Calu3 (cell line): Measurements from ENCODE around the gene CIDEB. TPM values are rescaled to one million over a fixed set of nuclear protein-coding genes. Genes with fewer than 3 reads are reported as not detected.

Experiments
- BruUV-seq: library from RNA; stranded (reverse); fragments of 400-500 nt; replicated peaks from 2 replicates; lab custom pipeline; 2021; lab: Mats Ljungman, UMichigan
- CTCF ChIA-PET: fragments of 300-600 bp; sonication (Branson Sonifier 250); formaldehyde crosslinking; loops from one replicate; lab custom pipeline; 2022; ENCODE audit warnings: antibody characterized with exemption; lab: Charles Lee
- DNase-seq: peaks from one replicate; pipeline ENCODE4 v3.0.0; 2022
- H3K27ac Mint-ChIP-seq: one replicate; pipeline ENCODE4 v1.8.0; 2022; ENCODE audit warnings: mixed read lengths; ENCODE audit not compliant: unreplicated experiment
- H3K27me3 Mint-ChIP-seq: one replicate; pipeline ENCODE4 v1.8.0; 2022; ENCODE audit warnings: mixed read lengths; ENCODE audit not compliant: unreplicated experiment
- H3K36me3 Mint-ChIP-seq: one replicate; pipeline ENCODE4 v1.8.0; 2022; ENCODE audit warnings: mild to moderate bottlenecking, moderate library complexity, mixed read lengths; ENCODE audit not compliant: insufficient read depth, unreplicated experiment
- H3K4me1 Mint-ChIP-seq: one replicate; pipeline ENCODE4 v1.8.0; 2022; ENCODE audit warnings: mild to moderate bottlenecking, low read depth, mixed read lengths; ENCODE audit not compliant: unreplicated experiment
- H3K4me3 Mint-ChIP-seq: one replicate; pipeline ENCODE4 v1.8.0; 2022; ENCODE audit warnings: mild to moderate bottlenecking, low read depth, moderate library complexity, mixed read lengths; ENCODE audit not compliant: unreplicated experiment
- H3K9me3 Mint-ChIP-seq: one replicate; pipeline ENCODE4 v1.8.0; 2022; ENCODE audit warnings: low read depth, mixed read lengths; ENCODE audit not compliant: unreplicated experiment
- CTCF ChIP-seq: fragments of 200-600 bp; IDR thresholded peaks from one replicate; pipeline ENCODE4 v1.8.0; 2022; ENCODE audit warnings: antibody characterized with exemption; ENCODE audit not compliant: unreplicated experiment
- intact Hi-C: fragments of 100-400 bp; cut with micrococcal nuclease; formaldehyde crosslinking; loops from one replicate; pipeline ENCODE4 v1.10.0; 2022; ENCODE audit not compliant: unreplicated experiment
- total RNA-seq: library from RNA; stranded (reverse); gene quantifications from 2 replicates; pipeline ENCODE4 v1.2.3, GENCODE V29; 2022

Gene CIDEB
- total RNA-seq, 1 experiment from 2014 or later: not detected

DNA sequence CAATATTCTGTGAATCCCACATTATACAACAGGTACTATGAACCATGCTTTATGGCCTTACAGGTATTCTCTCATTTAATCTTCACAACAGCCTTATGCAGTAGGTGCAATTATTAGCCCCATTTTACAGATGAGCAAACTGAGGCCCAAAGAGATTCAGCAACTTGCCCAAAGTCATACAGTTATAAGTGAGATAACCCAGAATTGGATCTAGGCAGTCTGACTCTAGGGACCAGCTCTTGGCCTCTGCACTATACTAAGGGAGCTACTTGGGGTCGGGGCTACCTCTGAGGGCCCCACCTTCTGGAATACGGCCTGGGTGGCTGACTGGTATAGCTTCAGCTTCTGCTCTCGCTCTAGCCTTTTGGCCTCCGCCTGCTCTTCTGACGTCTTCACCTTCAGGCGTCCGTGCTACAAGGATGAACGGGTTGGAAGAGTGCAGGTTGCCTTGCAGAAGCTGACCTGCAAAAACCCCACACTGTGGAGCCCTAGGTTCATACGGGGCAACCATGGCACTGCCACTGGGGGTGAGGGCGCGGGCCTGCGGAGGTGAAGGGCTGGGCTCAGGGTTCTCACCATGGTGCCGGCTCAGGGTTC is 37.1 kb downstream of the CIDEB start:
- no TSS peak for BruUV-seq
- no peaks in the 10 kb centered on the region for H3K27me3 Mint-ChIP-seq

GRCh38 chr14:24269910-24270536 is 37.8 kb downstream of the CIDEB start:
- Mint-ChIP-seq H3K27me3 (no peaks in the 10 kb centered on the region), H3K36me3 (peaks cover 27% of the 10 kb centered on the region), H3K27ac (no peak overlapping the region), H3K4me1 (peaks cover 32% of the 10 kb centered on the region), H3K4me3 (no peak overlapping the region), H3K9me3 (no peaks in the 10 kb centered on the region)
- BruUV-seq: no TSS peak
- CTCF ChIA-PET: interaction anchor here (1.7 kb wide), 1 partner anchor 28 kb away, joined by 9 read pairs; the partner anchor contains the start of gene TINF2
- TF ChIP-seq CTCF: no peak
- intact Hi-C loops: loop anchor here (2.0 kb wide), 1 partner anchor 27 kb away; the partner anchor contains the start of gene TINF2
- no peak for DNase-seq

More for the DNA sequence above, 37.1 kb downstream of the CIDEB start:
- Mint-ChIP-seq H3K4me3 (peak overlapping the region; percentile 67), H3K27ac (peak overlapping the region; percentile 65), H3K9me3 (no peaks in the 10 kb centered on the region), H3K4me1 (peaks cover 32% of the 10 kb centered on the region), H3K36me3 (peaks cover 32% of the 10 kb centered on the region)
- intact Hi-C loops: loop anchor here (2.0 kb wide), 1 partner anchor 28 kb away; the partner anchor contains the start of gene TINF2
- CTCF ChIA-PET: interaction anchor here (1.0 to 1.7 kb wide), 7 partner anchors 9 to 55 kb away, joined by 3 to 9 read pairs (median 5); partner anchors contain the start of genes CIDEB, DHRS1, MDP1 and NOP9
- DNase-seq: no peak
- no peak for TF ChIP-seq CTCF

GRCh38 chr14:24269368-24269767 is 38.4 kb downstream of the CIDEB start:
- BruUV-seq: no TSS peak
- no peak for DNase-seq
- CTCF ChIA-PET: no interaction called here
- no peak overlapping the region for H3K27ac Mint-ChIP-seq
- no peaks in the 10 kb centered on the region for H3K9me3 Mint-ChIP-seq
- H3K36me3 Mint-ChIP-seq: peaks cover 27% of the 10 kb centered on the region
- intact Hi-C loops: no loop called here
- no peak for TF ChIP-seq CTCF
- H3K4me3 Mint-ChIP-seq: no peak overlapping the region
- peaks cover 30% of the 10 kb centered on the region for H3K4me1 Mint-ChIP-seq
- H3K27me3 Mint-ChIP-seq: no peaks in the 10 kb centered on the region

- Mint-ChIP-seq H3K27ac (no peak overlapping the region), H3K4me1 (peaks cover 18% of the 10 kb centered on the region), H3K4me3 (no peak overlapping the region), H3K36me3 (peaks cover 27% of the 10 kb centered on the region), H3K9me3 (no peaks in the 10 kb centered on the region), H3K27me3 (no peaks in the 10 kb centered on the region)
- CTCF ChIA-PET: no interaction called here
- no TSS peak for BruUV-seq
- intact Hi-C loops: no loop called here
- DNase-seq: no peak
- TF ChIP-seq CTCF: no peak
Observed at GRCh38 chr14:24268225-24268624, 39.6 kb downstream of the CIDEB start.
